ENCODE measurements around the gene ITIH6. TPM values are rescaled to one million over a fixed set of nuclear protein-coding genes. Genes with fewer than 3 reads are reported as not detected.

The ITIH6 gene
- total and polyA plus RNA-seq, 2 donors (not counting 1 experiment from before 2014, with no cell fraction given) = not detected

DNA sequence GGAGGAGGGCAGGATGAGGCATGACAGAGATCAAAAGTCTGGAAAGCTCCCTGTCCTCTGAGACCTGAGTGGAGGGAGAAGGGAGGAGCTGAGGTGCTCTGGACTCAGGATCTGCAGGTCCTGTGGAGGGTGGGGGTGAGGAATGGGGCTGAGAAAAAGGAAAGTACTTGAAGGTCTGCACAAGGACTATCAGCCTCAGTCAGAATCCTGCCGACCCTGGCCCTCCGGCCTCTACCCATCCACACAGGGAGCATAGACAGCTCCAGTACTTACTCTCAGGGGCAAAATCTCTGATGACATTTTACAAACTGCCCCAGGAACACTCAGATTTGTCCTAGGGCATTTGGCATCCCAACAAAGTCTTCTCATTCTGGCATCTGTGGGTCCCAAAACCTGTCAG, 991 bp upstream of the ITIH6 start:
- no peak overlapping the region for H3K27ac ChIP-seq (ENCODE audit: low read length in 2 of 2)
- no peak overlapping the region for H3K4me3 Mint-ChIP-seq
- intact Hi-C loops (cut with micrococcal nuclease) = no loop called here
- no peak overlapping the region for H3K27ac Mint-ChIP-seq
- TF ChIP-seq, protein P1, sequence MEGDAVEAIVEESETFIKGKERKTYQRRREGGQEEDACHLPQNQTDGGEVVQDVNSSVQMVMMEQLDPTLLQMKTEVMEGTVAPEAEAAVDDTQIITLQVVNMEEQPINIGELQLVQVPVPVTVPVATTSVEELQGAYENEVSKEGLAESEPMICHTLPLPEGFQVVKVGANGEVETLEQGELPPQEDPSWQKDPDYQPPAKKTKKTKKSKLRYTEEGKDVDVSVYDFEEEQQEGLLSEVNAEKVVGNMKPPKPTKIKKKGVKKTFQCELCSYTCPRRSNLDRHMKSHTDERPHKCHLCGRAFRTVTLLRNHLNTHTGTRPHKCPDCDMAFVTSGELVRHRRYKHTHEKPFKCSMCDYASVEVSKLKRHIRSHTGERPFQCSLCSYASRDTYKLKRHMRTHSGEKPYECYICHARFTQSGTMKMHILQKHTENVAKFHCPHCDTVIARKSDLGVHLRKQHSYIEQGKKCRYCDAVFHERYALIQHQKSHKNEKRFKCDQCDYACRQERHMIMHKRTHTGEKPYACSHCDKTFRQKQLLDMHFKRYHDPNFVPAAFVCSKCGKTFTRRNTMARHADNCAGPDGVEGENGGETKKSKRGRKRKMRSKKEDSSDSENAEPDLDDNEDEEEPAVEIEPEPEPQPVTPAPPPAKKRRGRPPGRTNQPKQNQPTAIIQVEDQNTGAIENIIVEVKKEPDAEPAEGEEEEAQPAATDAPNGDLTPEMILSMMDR (IDR thresholded peaks at IDR 0.05) = no peak
- no peak for TF ChIP-seq EZH2 (IDR thresholded peaks at IDR 0.05; ENCODE audit: borderline replicate concordance, insufficient read depth, low read depth, low read length, poor library complexity, severe bottlenecking)
- H3K36me3 ChIP-seq (replicated peaks in 1 of 2; ENCODE audit: control extremely low read depth in 1 of 2, control insufficient read depth in 1 of 2, extremely low read depth in 1 of 2, insufficient read depth in 2 of 2, low read length in 1 of 2) = no peaks in the 10 kb centered on the region
- no peaks in the 10 kb centered on the region for H3K9me3 ChIP-seq (ENCODE audit: control extremely low read depth in 1 of 3, control insufficient read depth in 2 of 3, insufficient read depth in 1 of 3, low read length in 2 of 3)
- no peaks in the 10 kb centered on the region for H3K4me1 Mint-ChIP-seq
- H4K20me1 ChIP-seq (ENCODE audit: control insufficient read depth, insufficient read depth, low read length, poor library complexity, severe bottlenecking) = no peaks in the 10 kb centered on the region
- no peak overlapping the region for H3K4me2 ChIP-seq (replicated peaks; ENCODE audit: low read depth, low read length, poor library complexity, severe bottlenecking)
- POLR2A ChIA-PET = no interaction called here
- H3K9ac ChIP-seq (ENCODE audit: low read length) = no peak overlapping the region
- no peaks in the 10 kb centered on the region for H3K4me1 ChIP-seq (ENCODE audit: control insufficient read depth in 2 of 2, insufficient read depth in 2 of 2, low read length in 2 of 2)
- H3K79me2 ChIP-seq (ENCODE audit: control insufficient read depth, insufficient read depth, low read length) = no peaks in the 10 kb centered on the region
- H3K9me3 Mint-ChIP-seq (ENCODE audit: insufficient read depth) = no peaks in the 10 kb centered on the region
- H3K27me3 ChIP-seq (replicated peaks in 1 of 4; ENCODE audit: control extremely low read depth in 1 of 4, control insufficient read depth in 3 of 4, insufficient read depth in 4 of 4, low read length in 3 of 4) = no peaks in the 10 kb centered on the region
- H3K27me3 Mint-ChIP-seq = peaks cover 2% of the 10 kb centered on the region
- DNase-seq = no peak
- H2AFZ ChIP-seq (ENCODE audit: insufficient read depth, low read depth, low read length, poor library complexity, severe bottlenecking) = no peak overlapping the region
- H3K4me3 ChIP-seq (ENCODE audit: control extremely low read depth in 1 of 5, extremely low read depth in 1 of 5, insufficient read depth in 1 of 5, low read depth in 2 of 5, low read length in 4 of 5) = no peak overlapping the region
- ATAC-seq (ENCODE audit: low read depth) = no peak
- 100% methylated on average over 1 of the region's 2 CpGs for WGBS (ENCODE audit: insufficient coverage)
- CTCF ChIA-PET = no interaction called here

DNA sequence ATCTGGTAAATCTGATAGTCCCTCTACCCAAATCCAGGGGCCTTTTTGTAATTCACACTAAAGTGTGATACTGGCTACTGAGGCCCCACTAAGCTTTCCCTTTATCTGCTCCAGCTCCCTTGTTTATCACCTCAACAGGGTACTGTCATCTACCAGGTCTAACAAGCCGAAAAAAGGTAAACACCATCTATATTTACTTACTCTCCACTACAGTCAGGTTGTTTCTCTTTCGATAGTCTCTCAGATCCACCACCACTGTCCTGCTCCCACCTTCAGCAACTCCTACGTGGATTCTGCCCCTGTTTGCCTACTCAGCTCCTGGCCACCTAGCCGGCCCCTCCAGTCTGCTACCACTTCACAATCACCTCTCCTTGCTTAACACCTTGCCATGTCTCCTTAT, 3.3 kb downstream of the ITIH6 start:
- CTCF ChIA-PET = no interaction called here
- Mint-ChIP-seq H3K27me3 (peaks cover 5% of the 10 kb centered on the region), H3K4me3 (no peak overlapping the region), H3K4me1 (no peaks in the 10 kb centered on the region), H3K27ac (no peak overlapping the region), H3K9me3 (ENCODE audit: insufficient read depth) (no peaks in the 10 kb centered on the region)
- no peak overlapping the region for H3K27ac ChIP-seq (ENCODE audit: low read length in 2 of 2)
- no peak overlapping the region for H3K4me2 ChIP-seq (replicated peaks; ENCODE audit: low read depth, low read length, poor library complexity, severe bottlenecking)
- H4K20me1 ChIP-seq (ENCODE audit: control insufficient read depth, insufficient read depth, low read length, poor library complexity, severe bottlenecking) = no peaks in the 10 kb centered on the region
- no peaks in the 10 kb centered on the region for H3K4me1 ChIP-seq (ENCODE audit: control insufficient read depth in 2 of 2, insufficient read depth in 2 of 2, low read length in 2 of 2)
- no peak for DNase-seq
- H3K27me3 ChIP-seq (replicated peaks in 1 of 4; ENCODE audit: control extremely low read depth in 1 of 4, control insufficient read depth in 3 of 4, insufficient read depth in 4 of 4, low read length in 3 of 4) = no peaks in the 10 kb centered on the region
- TF ChIP-seq, protein P1 (IDR thresholded peaks at IDR 0.05) = no peak
- TF ChIP-seq EZH2 (IDR thresholded peaks at IDR 0.05; ENCODE audit: borderline replicate concordance, insufficient read depth, low read depth, low read length, poor library complexity, severe bottlenecking) = no peak
- no peak overlapping the region for H3K4me3 ChIP-seq (ENCODE audit: control extremely low read depth in 1 of 5, extremely low read depth in 1 of 5, insufficient read depth in 1 of 5, low read depth in 2 of 5, low read length in 4 of 5)
- H3K9me3 ChIP-seq (ENCODE audit: control extremely low read depth in 1 of 3, control insufficient read depth in 2 of 3, insufficient read depth in 1 of 3, low read length in 2 of 3) = no peaks in the 10 kb centered on the region
- WGBS (ENCODE audit: insufficient coverage) = 100% methylated on average over 2 of the region's 4 CpGs
- POLR2A ChIA-PET = no interaction called here
- intact Hi-C loops (cut with micrococcal nuclease) = no loop called here
- no peaks in the 10 kb centered on the region for H3K79me2 ChIP-seq (ENCODE audit: control insufficient read depth, insufficient read depth, low read length)
- ATAC-seq (ENCODE audit: low read depth) = no peak
- H3K9ac ChIP-seq (ENCODE audit: low read length) = no peak overlapping the region
- H3K36me3 ChIP-seq (replicated peaks in 1 of 2; ENCODE audit: control extremely low read depth in 1 of 2, control insufficient read depth in 1 of 2, extremely low read depth in 1 of 2, insufficient read depth in 2 of 2, low read length in 1 of 2) = no peaks in the 10 kb centered on the region
- H2AFZ ChIP-seq (ENCODE audit: insufficient read depth, low read depth, low read length, poor library complexity, severe bottlenecking) = no peak overlapping the region

Measured in B cell (primary cell).